GM12872 (cell line): ENCODE data around the gene KRTAP12-3.
"Not testable (repeated sequence)": the region's sequence is repeated elsewhere in the genome, so short reads cannot be mapped to it uniquely, and the experiment has no call there.

Experiments
- TF ChIP-seq, protein P1 (sequence below): IDR thresholded peaks from 3 replicates; pipeline ENCODE4 v1.5.1; 2011; ENCODE audit warnings: low read depth, mild to moderate bottlenecking, low read length, moderate library complexity; ENCODE audit not compliant: insufficient read depth

The KRTAP12-3 gene

GRCh38 chr21:44691686-44692085 lies 34.0 kb downstream of the KRTAP12-3 start:
- TF ChIP-seq, protein P1, sequence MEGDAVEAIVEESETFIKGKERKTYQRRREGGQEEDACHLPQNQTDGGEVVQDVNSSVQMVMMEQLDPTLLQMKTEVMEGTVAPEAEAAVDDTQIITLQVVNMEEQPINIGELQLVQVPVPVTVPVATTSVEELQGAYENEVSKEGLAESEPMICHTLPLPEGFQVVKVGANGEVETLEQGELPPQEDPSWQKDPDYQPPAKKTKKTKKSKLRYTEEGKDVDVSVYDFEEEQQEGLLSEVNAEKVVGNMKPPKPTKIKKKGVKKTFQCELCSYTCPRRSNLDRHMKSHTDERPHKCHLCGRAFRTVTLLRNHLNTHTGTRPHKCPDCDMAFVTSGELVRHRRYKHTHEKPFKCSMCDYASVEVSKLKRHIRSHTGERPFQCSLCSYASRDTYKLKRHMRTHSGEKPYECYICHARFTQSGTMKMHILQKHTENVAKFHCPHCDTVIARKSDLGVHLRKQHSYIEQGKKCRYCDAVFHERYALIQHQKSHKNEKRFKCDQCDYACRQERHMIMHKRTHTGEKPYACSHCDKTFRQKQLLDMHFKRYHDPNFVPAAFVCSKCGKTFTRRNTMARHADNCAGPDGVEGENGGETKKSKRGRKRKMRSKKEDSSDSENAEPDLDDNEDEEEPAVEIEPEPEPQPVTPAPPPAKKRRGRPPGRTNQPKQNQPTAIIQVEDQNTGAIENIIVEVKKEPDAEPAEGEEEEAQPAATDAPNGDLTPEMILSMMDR: no peak

DNA sequence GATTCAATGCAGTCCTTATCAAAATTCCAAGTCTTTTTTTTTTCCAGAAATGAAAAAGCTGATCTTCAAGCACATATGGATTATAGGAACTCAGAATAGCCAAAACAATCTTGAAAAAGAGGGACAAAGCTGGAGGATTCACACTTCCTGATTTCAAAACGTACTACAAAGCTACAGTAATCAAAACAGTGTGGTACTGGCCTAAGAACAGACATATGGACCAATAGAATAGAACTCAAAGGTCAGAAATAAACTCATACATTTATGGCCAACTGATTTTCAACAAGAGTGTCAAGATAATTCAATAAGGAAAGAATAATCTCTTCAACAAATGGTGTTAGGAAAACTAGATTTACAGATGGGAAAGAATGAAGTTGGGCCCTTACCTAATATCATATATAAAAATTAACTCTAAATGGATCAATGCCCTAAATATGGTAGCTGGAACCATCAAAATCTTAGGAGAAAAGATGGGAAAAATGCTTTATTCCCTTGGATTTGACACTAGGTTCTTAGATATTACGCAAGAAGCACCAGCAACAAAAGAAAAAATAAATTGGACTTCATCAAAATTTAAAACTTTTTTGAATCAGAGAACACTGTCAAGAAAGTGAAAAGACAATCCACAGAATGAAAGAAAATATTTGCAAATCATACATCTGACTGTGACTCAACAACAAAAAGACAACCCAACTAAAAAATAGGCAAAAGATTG lies 35.2 kb downstream of the KRTAP12-3 start:
- TF ChIP-seq, protein P1: no peak

DNA sequence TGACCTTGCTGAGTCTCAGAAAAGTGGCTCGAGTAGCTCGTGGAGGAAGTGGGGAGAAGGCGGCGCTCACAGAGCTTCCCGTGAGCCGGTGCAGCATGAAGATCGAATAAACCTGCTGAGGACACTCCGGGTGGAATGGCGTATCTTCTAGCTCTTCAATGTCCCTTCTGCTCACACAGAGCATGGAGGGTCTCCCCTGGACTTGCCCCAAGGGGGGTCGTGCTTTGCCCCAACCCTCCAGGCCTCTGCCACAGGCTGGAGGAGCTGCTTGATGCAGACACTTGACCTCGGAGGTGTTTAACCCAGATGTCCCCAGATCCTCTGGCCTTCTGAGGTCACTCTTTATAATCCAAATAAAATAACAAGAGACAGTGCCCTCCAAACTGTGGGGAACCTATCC lies 37.0 kb downstream of the KRTAP12-3 start:
- TF ChIP-seq, protein P1: no peak

DNA sequence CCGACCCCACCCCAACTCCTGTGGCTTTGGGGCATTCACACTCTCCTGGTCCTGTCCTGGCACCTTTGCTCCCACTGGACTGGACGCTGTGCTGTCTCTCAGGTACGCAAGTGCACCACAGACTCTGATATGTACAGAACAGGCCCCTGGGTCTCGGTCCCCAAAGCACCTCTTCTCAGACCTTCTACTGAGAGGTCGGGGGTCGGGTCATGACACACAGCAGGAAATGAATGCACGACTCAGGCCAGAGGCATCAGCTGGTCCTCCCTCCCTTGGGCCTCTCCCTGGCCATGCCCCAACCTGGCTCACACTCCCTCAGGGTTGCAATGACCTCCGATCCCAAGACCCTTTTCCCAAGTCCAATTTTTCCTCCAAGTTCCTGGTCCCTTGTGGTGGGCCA lies 37.5 kb downstream of the KRTAP12-3 start:
- TF ChIP-seq, protein P1: no peak

- TF ChIP-seq, protein P1: no peak
Measured at GRCh38 chr21:44695641-44696040, 37.9 kb downstream of the KRTAP12-3 start.

DNA sequence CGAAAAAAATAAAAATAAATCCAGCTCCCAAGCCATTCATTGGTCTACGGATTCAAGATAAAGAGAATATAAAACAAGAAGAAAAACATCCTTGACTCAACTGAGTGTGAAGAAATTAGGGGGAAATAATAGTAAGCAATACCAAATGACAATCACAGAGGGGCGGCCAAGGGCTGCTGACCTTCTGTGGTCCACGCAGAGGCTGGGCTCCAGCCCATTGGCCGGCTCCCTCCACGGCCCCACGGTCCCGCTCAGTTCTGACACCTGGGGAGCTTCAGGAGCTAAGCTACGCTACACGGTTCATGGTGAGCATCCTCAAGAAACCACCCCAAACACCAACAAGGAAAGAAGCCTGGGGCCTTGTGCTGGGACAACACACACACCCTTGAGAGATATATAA lies 38.8 kb downstream of the KRTAP12-3 start:
- TF ChIP-seq, protein P1: no peak

DNA sequence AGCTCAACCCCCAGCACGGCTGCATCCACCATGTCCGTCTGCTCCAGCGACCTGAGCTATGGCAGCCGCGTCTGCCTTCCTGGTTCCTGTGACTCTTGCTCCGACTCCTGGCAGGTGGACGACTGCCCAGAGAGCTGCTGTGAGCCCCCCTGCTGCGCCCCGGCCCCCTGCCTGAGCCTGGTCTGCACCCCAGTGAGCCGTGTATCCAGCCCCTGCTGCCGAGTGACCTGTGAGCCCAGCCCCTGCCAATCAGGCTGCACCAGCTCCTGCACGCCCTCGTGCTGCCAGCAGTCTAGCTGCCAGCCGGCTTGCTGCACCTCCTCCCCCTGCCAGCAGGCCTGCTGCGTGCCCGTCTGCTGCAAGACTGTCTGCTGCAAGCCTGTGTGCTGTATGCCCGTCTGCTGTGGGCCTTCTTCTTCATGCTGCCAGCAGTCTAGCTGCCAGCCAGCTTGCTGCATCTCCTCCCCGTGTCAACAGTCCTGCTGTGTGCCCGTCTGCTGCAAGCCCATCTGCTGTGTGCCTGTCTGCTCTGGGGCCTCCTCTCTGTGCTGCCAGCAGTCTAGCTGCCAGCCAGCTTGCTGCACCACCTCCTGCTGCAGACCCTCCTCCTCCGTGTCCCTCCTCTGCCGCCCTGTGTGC lies 39.6 kb downstream of the KRTAP12-3 start, which contains the start of gene KRTAP10-12:
Gene KRTAP10-12 (plus strand): TSS at position 1 of the 639 bp plus-strand sequence. CDS start 30 bp downstream, at position 31.
- TF ChIP-seq, protein P1: not testable (repeated sequence)
